Activated CD8-positive, alpha-beta T cell treated with anti-CD3 and anti-CD28 coated beads for 36 hours (primary cell): ENCODE data around the gene MED19. TPM values are rescaled to one million over a fixed set of nuclear protein-coding genes. Genes with fewer than 3 reads are reported as not detected.

ENCODE experiments used
- ATAC-seq: fragments of 200-7000 bp; cut with Tn5 transposase; one replicate; pipeline ENCODE4 v1.10.0; 2021; ENCODE audit warnings: mild to moderate bottlenecking, moderate library complexity
- CTCF ChIA-PET: fragments of 350-600 bp; sonication (Branson Sonifier 250); formaldehyde crosslinking; loops from one replicate; lab custom pipeline; 2021; ENCODE audit warnings: antibody characterized with exemption; lab: Charles Lee
- POLR2A ChIA-PET: fragments of 350-600 bp; sonication (Branson Sonifier 250); formaldehyde crosslinking; loops from one replicate; lab custom pipeline; 2021; ENCODE audit warnings: antibody characterized with exemption; lab: Charles Lee
- DNase-seq: peaks from one replicate; pipeline ENCODE4 v3.0.0-alpha.2; 2020
- H3K27ac Mint-ChIP-seq: one replicate; pipeline ENCODE4 v1.8.0; 2021; ENCODE audit warnings: mild to moderate bottlenecking, mixed read lengths
- H3K27me3 Mint-ChIP-seq: one replicate; pipeline ENCODE4 v1.8.0; 2021; ENCODE audit warnings: mixed read lengths
- H3K36me3 Mint-ChIP-seq: one replicate; pipeline ENCODE4 v1.8.0; 2021; ENCODE audit warnings: low read depth, mixed read lengths
- H3K4me1 Mint-ChIP-seq: one replicate; pipeline ENCODE4 v1.8.0; 2021; ENCODE audit warnings: low read depth, mixed read lengths
- H3K4me3 Mint-ChIP-seq: one replicate; pipeline ENCODE4 v1.8.0; 2021; ENCODE audit warnings: mild to moderate bottlenecking, moderate library complexity, mixed read lengths
- H3K9me3 Mint-ChIP-seq: one replicate; pipeline ENCODE4 v1.8.0; 2021; ENCODE audit warnings: mixed read lengths
- intact Hi-C: fragments of 100-400 bp; cut with micrococcal nuclease; formaldehyde crosslinking; loops from one replicate; pipeline ENCODE4 v1.10.0; 2022
- total RNA-seq, 2 experiments: library from RNA; stranded (reverse); gene quantifications; one replicate each; pipeline ENCODE4 v1.2.3, GENCODE V29; 2021
- TF ChIP-seq, protein P1 (sequence below): fragments of 200-600 bp; IDR thresholded peaks from one replicate; pipeline ENCODE4 v1.8.0; 2022; ENCODE audit warnings: antibody characterized with exemption, mild to moderate bottlenecking

MED19 gene
- total RNA-seq, 2 experiments from 2014 or later: 9.1 to 10.3 TPM

DNA sequence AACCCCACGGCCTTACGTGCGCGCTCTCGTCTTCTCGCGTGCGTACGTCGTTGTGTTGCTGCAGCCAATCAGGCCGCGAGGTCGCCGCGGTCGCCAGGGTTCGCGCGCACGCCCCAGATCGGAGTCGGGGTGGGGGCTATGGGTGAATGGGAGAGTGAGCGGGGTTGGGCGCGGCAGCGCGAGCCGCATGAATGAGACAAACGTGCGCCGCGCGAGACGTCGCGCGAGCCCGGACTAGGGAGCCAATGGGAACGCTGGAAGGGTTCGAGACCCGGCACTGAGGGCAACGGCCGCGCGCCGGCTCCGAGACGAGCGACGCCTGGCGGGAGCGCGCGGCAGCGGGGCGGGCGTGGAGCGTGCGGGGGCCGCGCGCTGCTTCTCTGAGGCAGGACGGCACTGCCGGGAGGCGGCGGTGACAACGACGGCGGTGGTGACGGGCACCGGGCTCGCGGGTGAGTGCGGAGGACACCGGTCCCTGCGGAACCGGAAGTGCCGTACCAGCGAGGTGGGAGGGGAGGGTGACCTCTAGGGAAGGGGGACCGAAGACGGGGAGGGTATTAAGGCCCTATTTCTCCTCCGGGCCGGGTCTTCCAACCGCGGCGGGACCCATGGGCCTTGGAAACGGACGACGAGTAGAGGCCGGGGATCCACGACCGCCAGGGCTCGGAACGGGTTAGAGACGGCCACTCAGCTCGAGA is 44.1 kb downstream of the MED19 start, which contains the start of gene ZDHHC5:
Gene ZDHHC5 (plus strand): TSS at position 379 of the 698 bp plus-strand sequence. CDS start 4,977 bp downstream, outside the sequence.
- ATAC-seq (peak; percentile 86), DNase-seq (peak; percentile 99)
- POLR2A ChIA-PET: interaction anchor here (0.5 to 3.6 kb wide), 9 partner anchors 10 to 906 kb away, joined by 3 to 28 read pairs (median 3); partner anchors contain the start of genes CLP1, SELENOH and UBE2L6
- H3K36me3 Mint-ChIP-seq: peaks cover 18% of the 10 kb centered on the region
- H3K27me3 Mint-ChIP-seq: no peaks in the 10 kb centered on the region
- peak within 1 kb of the TSS; percentile 99 for H3K27ac Mint-ChIP-seq
- CTCF ChIA-PET: interaction anchor here (1.1 to 1.5 kb wide), 2 partner anchors 132 to 138 kb away, joined by 3 read pairs; no protein-coding TSS in a partner anchor
- intact Hi-C loops: loop anchor here (1.0 to 10.0 kb wide), 4 partner anchors 11 to 907 kb away; partner anchors contain the start of genes CLP1, LPXN, MED19 and SELENOH
- TF ChIP-seq, protein P1, sequence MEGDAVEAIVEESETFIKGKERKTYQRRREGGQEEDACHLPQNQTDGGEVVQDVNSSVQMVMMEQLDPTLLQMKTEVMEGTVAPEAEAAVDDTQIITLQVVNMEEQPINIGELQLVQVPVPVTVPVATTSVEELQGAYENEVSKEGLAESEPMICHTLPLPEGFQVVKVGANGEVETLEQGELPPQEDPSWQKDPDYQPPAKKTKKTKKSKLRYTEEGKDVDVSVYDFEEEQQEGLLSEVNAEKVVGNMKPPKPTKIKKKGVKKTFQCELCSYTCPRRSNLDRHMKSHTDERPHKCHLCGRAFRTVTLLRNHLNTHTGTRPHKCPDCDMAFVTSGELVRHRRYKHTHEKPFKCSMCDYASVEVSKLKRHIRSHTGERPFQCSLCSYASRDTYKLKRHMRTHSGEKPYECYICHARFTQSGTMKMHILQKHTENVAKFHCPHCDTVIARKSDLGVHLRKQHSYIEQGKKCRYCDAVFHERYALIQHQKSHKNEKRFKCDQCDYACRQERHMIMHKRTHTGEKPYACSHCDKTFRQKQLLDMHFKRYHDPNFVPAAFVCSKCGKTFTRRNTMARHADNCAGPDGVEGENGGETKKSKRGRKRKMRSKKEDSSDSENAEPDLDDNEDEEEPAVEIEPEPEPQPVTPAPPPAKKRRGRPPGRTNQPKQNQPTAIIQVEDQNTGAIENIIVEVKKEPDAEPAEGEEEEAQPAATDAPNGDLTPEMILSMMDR: peak; percentile 26
- peaks cover 36% of the 10 kb centered on the region for H3K4me1 Mint-ChIP-seq
- no peaks in the 10 kb centered on the region for H3K9me3 Mint-ChIP-seq
- H3K4me3 Mint-ChIP-seq: peak within 1 kb of the TSS; percentile 95

- H3K27me3 Mint-ChIP-seq: no peaks in the 10 kb centered on the region
- intact Hi-C loops: loop anchor here (1.0 to 10.0 kb wide), 4 partner anchors 10 to 908 kb away; partner anchors contain the start of genes CLP1, LPXN, MED19 and SELENOH
- DNase-seq: peak; percentile 97
- ChIA-PET POLR2A (interaction anchor here (1.0 to 3.6 kb wide), 6 partner anchors 9 to 907 kb away, joined by 3 to 28 read pairs (median 4); partner anchors contain the start of genes CLP1, SELENOH and UBE2L6), CTCF (interaction anchor here (1.0 to 1.5 kb wide), 4 partner anchors 11 to 133 kb away, joined by 3 to 8 read pairs (median 5); partner anchors contain the start of gene UBE2L6)
- H3K4me1 Mint-ChIP-seq: peaks cover 34% of the 10 kb centered on the region
- H3K4me3 Mint-ChIP-seq: peak overlapping the region; percentile 95
- H3K9me3 Mint-ChIP-seq: no peaks in the 10 kb centered on the region
- peak; percentile 78 for ATAC-seq
- TF ChIP-seq, protein P1: no peak
- H3K36me3 Mint-ChIP-seq: peaks cover 19% of the 10 kb centered on the region
- peak overlapping the region; percentile 99 for H3K27ac Mint-ChIP-seq
Observed at GRCh38 chr11:57667117-57667735, 44.8 kb downstream of the MED19 start.

DNA sequence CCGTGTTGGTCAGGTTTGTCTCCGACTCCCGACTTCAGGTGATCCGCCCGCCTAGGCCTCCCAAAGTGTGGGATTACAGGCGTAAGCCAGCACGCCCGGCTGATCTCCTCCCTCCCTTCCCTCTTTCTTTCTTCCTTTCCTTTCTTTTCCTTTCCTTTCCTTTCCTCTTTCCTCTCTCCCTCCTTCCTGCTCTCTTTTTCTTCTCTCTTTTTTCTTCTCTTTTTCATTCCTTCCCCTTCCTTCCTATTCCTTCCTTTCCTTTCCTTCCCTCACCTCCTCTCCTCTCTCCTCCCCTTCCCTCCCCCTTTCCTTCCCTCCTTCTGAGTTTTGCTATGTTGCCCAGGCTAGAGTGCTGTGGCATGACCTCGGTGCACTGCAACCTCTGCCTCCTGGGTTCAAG is 48.0 kb downstream of the MED19 start:
- peaks cover 28% of the 10 kb centered on the region for H3K4me1 Mint-ChIP-seq
- H3K36me3 Mint-ChIP-seq: peaks cover 31% of the 10 kb centered on the region
- ChIA-PET CTCF (no interaction called here), POLR2A (no interaction called here)
- no peak for ATAC-seq
- TF ChIP-seq, protein P1: no peak
- intact Hi-C loops: loop anchor here (10.0 kb wide), 1 partner anchor 911 kb away; the partner anchor contains the start of genes LPXN and ZFP91
- H3K4me3 Mint-ChIP-seq: no peak overlapping the region
- DNase-seq: no peak
- no peaks in the 10 kb centered on the region for H3K9me3 Mint-ChIP-seq
- H3K27me3 Mint-ChIP-seq: no peaks in the 10 kb centered on the region
- H3K27ac Mint-ChIP-seq: no peak overlapping the region

DNA sequence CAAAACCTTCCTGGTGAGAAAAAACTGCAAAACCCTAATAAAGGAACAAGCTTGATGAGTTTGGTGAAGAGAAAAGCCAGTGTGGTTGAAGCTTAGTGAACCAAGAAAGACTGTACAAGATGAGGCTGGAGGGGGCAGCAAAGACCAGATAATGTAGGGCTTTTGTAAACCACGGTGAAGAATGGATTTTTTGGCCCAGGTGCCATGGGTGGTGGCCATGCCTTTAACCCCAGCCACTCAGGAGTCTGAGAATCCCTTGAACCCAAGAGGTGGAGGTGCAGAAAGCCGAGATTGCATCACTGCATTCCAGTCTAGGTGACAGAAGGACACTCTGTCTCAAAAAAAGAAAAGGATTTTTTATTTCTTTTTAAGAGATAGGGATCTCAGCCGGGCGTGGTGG is 49.1 kb downstream of the MED19 start:
- intact Hi-C loops: loop anchor here (10.0 kb wide), 1 partner anchor 912 kb away; the partner anchor contains the start of genes LPXN and ZFP91
- Mint-ChIP-seq H3K4me3 (no peak overlapping the region), H3K27ac (no peak overlapping the region), H3K27me3 (no peaks in the 10 kb centered on the region), H3K36me3 (peaks cover 29% of the 10 kb centered on the region), H3K9me3 (no peaks in the 10 kb centered on the region), H3K4me1 (peaks cover 32% of the 10 kb centered on the region)
- POLR2A ChIA-PET: interaction anchor here (0.5 to 1.0 kb wide), 2 partner anchors 79 to 127 kb away, joined by 3 to 6 read pairs; partner anchors contain the start of gene SELENOH
- CTCF ChIA-PET: interaction anchor here (0.9 to 1.7 kb wide), 4 partner anchors 16 to 138 kb away, joined by 3 to 11 read pairs (median 4); no protein-coding TSS in a partner anchor
- ATAC-seq (no peak), DNase-seq (peak; percentile 40)
- TF ChIP-seq, protein P1: no peak
